Hematopoietic multipotent progenitor cell treated with erythropoietin and hydrocortisone succinate and interleukin-3 and kit ligand, for 6 days (in vitro differentiated cells): ENCODE measurements around the gene SLCO2B1.
A peak's percentile ranks its signal among the peaks of the same experiment; 100 is the strongest.

Experiments
- DNase-seq: peaks from one replicate; pipeline ENCODE4 v3.0.0-alpha.2; 2015

Gene SLCO2B1

DNA sequence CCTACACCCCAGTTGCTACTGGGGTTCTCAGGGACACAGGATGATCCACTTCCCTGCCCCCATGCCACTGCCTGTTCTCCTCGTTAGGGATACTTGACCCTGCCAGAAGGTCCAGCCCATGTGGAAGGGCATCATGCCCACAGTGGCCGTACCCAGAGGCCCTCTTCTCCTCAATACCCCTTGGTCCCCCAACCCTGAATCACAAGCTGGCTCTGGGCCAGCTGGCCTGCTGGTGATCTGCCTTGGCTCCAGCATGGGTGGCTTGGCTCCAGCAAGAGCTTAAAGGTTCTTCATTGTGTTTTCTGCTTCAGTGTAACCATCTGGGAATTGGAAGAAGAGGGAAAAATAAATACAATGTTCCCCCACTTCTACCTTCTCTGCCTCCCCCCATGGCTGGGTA, 78.6 kb downstream of the SLCO2B1 start:
- DNase-seq: no peak

GRCh38 chr11:75230621-75231020, 79.7 kb downstream of the SLCO2B1 start:
- no peak for DNase-seq

DNA sequence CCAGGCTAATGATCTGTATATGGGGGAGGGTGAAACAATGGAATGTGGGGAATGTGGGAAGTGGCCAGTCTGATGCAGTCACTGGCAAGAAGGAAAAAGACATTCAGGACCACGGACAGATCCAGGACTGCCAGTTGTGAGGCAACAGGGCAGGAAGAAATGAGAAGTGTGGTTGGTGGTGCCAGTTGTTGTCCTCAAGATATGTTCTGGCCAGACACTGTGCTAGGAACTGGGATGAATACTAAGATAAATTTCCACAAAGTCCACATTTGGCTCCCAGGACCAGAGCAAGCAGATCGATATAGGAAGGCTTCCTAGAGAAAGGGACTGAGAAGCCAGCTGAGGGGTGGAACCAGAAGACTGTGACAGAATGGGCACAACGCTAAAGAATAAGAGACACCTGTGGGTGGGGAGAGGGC, 82.9 kb downstream of the SLCO2B1 start:
- peak; percentile 84 for DNase-seq

DNA sequence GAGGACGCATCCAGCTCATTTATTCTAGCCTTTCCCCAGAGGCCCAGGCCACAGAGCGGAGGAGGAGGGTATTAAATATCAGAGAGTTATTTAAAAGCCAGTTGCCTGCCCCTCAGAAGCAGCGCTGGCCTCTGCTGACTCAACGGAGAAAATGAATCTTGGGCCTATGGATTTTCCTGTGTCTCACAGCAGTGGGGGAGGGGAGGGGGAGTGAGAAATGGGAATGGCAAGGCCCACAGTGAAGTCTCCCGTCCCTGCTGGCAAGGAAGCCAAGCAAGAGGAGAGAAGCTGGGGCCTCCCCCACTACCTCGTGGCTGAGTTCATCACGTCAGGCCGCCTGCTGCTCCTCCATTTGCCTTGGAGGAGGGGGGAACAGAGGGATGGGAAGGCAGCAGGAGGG, 85.2 kb downstream of the SLCO2B1 start:
- no peak for DNase-seq

- DNase-seq: no peak
Measured at GRCh38 chr11:75237050-75237449, 86.1 kb downstream of the SLCO2B1 start.

DNA sequence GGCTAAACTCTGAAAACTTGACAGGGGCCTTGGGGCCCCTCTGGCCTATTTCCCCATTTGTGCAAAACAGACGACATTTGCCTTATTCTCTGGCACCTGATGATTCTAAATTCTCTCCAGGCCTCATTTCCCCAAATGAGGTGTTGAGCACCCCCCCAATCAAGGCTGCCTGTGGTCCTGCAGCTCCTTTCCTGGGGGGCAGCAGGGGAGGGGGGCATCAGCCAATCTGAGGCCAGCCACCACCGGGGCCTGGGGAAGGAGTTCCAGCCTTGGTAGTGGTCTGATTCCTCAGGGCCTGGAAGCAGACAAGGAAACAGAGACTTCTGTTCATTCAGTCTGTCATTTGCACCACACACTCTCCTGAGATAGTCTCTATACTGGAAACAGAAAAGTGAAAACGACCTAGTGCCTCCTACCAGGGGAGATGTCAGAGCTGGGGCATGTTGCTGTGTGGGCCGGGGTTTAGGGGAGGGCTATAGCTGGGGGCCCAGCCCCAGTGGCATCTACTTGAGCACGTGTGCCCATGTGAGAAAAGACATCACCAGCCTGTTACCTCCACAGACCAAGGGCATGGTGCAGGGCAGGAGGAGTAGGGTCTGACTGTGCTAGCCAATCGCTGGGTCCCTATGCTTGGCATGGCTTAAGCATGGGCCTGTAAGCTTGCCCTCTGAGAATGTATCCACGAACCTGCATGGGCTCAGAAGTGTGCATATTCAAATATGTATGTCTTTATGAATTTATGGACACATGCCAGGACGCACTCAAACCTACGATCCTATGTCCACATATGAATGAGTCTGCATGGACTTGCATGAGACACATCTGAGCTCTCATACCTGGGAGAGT, 87.9 kb downstream of the SLCO2B1 start:
- no peak for DNase-seq

GRCh38 chr11:75239531-75240290, 88.8 kb downstream of the SLCO2B1 start:
- DNase-seq: no peak

- no peak for DNase-seq
Measured at GRCh38 chr11:75240311-75241035, 89.6 kb downstream of the SLCO2B1 start, which contains the start of gene TPBGL. TPBGL (plus strand) TSS chr11:75240774; CDS start chr11:75241050, 276 bp downstream.

- peak; percentile 81 for DNase-seq
Measured at GRCh38 chr11:75241036-75241905, 90.4 kb downstream of the SLCO2B1 start.

GRCh38 chr11:75241906-75242644, 91.2 kb downstream of the SLCO2B1 start:
- no peak for DNase-seq

GRCh38 chr11:75242722-75243600, 92.1 kb downstream of the SLCO2B1 start:
- no peak for DNase-seq

- no peak for DNase-seq
Measured at GRCh38 chr11:75244052-75244814, 93.3 kb downstream of the SLCO2B1 start.

- DNase-seq: no peak
Measured at GRCh38 chr11:75245356-75246005, 94.6 kb downstream of the SLCO2B1 start.

DNA sequence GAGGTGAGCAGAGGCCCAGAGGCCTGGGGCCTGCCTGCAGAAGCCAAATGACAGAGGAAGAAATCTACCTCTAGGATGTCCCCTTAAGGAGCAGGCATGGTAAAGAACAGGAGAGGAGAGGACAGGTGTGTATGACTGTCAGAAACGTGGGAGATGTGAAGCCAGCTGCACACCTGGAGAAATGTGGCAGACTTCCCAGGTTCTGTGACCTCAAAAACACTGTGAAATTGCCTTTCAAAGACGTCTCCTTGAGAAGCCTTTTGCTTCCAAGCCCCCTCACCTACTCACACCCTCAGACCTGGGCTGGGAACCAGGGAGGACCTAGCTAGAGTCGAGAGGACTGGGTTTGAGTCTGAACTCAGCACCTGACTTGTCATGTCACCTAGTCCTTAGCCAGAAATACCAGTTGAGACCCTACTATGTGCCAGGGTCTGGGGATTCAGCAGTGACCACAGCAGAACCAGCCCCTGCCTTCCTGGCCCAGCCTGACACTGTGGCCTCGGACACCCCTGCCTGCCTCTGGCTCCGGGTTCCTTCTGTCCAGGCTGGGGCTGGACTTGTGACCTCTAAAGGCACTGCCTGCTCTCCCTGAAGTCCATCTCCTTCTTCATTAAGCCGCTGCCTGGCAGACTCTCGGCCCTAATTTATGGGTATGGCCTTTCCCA, 95.2 kb downstream of the SLCO2B1 start:
- DNase-seq: no peak

GRCh38 chr11:75246671-75247350, 95.9 kb downstream of the SLCO2B1 start:
- no peak for DNase-seq

DNA sequence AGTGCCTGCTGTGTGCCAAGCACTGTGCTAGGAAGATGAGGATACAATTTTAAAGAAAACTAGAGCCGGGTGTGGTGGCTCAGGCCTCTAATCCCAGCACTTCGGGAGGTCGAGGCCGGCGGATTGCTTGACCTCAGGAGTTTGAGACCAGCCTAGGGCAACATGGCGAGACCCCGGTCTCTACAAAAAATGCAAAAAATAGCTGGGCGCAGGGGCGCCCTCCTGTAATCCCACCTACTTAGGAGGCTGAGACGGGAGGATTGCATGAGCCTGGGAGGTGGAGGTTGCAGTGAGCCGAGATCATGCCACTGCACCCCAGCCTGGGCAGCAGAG, 98.0 kb downstream of the SLCO2B1 start:
- DNase-seq: no peak

DNA sequence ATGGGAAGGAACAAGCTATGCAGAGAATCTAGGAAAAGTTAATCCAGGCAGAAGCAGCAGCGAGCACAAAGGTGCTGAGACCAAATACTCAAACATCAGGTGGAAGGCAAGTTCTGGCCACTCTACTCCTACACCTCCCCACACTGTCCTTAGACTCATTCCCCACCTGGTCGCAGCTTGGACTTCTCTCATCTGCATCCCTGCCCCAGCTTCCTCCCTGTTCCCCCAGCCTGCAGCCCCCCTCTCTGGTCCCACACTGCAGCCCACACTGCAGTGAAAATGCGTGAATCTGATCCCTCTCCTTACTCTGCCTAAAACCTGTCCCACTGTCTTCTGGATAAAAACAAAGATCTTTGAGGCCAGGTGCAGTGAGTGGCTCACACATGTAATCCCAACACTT, 98.8 kb downstream of the SLCO2B1 start:
- DNase-seq: no peak

DNA sequence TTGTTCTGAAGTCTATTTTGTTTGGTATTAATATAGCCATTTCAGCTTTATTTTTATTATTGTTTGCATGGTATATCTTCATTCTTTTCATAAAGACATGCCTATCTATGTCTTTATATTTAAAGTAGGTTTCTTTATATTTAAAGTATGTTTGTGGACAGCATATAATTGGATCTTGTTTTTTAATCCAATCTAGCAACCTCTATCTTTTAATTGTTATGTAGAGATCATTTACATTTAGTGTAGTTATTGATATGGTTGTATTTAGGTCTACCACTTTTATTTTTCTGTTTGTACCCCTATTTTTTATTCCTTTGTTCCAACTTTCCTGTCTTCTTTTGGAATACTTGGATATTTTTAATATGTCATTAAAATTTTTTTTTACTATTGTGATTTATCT, 103.4 kb downstream of the SLCO2B1 start:
- no peak for DNase-seq
